GM12891 (cell line): Measurements from ENCODE around the gene ABCB4.

Source experiments
- POLR2A ChIP-seq: IDR thresholded peaks from 2 replicates; pipeline ENCODE4 v1.6.1; 2011; ENCODE audit warnings: low read depth, low read length, control low read depth
- POLR2AphosphoS5 ChIP-seq: IDR thresholded peaks from 2 replicates; pipeline ENCODE4 v1.6.1; 2011; ENCODE audit warnings: low read depth, low read length, control low read depth

DNA sequence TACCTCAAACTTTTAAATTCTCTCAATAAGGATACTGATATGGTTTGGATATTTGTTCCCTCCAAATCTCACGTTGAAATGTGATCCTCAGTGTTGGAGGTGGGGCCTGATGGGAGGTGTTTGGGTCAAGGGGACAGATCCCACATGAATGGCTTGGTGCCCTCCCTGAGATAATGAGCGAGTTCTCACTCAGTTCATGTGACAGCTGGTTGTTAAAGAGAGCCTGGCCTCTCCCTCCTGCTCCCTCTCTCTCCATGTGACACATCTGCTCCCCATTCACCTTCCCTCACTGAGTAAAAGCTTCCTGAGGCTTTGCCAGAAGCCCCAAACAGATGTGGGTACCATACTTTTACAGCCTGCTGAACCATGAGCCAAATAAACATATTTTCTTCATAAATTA, 19.2 kb downstream of the ABCB4 start:
- TF ChIP-seq POLR2A (no peak), POLR2AphosphoS5 (no peak)
